Transverse colon (tissue), 3 donors: ENCODE measurements around the gene SLC2A5.

Experiments
- POLR2A ChIP-seq: fragments of 450-650 bp; IDR thresholded peaks from one replicate; pipeline ENCODE4 v1.6.1; 2016; ENCODE audit warnings: antibody characterized with exemption, mild to moderate bottlenecking, moderate library complexity
- TF ChIP-seq, protein P1 (sequence below), 5 experiments: fragments of 200-600 bp in 3 of 5; fragments of 450-650 bp in 2 of 5; sonication (generic) in 3 of 5; IDR thresholded peaks; 1 replicate in 2 of 5; 2 replicates in 3 of 5; pipeline ENCODE4 v1.5.1; 2016 to 2017; ENCODE audit warnings: antibody characterized with exemption in 5 of 5, inconsistent platforms in 3 of 5, mild to moderate bottlenecking in 2 of 5, moderate library complexity in 1 of 5

GRCh38 chr1:9069326-9070100 lies at the start of gene SLC2A5:
- TF ChIP-seq, protein P1, sequence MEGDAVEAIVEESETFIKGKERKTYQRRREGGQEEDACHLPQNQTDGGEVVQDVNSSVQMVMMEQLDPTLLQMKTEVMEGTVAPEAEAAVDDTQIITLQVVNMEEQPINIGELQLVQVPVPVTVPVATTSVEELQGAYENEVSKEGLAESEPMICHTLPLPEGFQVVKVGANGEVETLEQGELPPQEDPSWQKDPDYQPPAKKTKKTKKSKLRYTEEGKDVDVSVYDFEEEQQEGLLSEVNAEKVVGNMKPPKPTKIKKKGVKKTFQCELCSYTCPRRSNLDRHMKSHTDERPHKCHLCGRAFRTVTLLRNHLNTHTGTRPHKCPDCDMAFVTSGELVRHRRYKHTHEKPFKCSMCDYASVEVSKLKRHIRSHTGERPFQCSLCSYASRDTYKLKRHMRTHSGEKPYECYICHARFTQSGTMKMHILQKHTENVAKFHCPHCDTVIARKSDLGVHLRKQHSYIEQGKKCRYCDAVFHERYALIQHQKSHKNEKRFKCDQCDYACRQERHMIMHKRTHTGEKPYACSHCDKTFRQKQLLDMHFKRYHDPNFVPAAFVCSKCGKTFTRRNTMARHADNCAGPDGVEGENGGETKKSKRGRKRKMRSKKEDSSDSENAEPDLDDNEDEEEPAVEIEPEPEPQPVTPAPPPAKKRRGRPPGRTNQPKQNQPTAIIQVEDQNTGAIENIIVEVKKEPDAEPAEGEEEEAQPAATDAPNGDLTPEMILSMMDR (IDR thresholded peaks at IDR 0.05), result no peak
- peak; percentile 33 for TF ChIP-seq POLR2A
